ENCODE results near the gene EXOC6B.
"Not testable (repeated sequence)": the region's sequence is repeated elsewhere in the genome, so short reads cannot be mapped to it uniquely, and the experiment has no call there.

Gene EXOC6B

DNA sequence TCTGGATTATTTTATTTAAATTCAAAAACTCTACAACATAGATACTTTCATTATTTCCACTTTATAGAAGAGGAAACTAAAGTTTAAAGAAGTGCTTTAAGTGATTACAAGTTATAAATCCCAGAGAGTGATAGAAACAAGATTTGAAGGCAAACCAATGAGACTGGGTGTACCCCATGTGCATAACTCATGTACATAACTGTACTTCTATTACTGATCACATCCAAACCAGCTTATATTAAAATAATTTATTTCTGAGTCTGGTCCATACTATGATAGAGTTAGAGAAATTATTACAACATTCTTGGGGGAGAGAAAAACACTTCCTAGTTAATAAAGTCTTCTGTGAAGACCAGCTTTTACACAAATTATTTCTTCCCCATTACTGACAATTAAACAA lies 221.4 kb downstream of the EXOC6B start:
- DNase-seq (ENCODE audit: low spot score), result no peak

DNA sequence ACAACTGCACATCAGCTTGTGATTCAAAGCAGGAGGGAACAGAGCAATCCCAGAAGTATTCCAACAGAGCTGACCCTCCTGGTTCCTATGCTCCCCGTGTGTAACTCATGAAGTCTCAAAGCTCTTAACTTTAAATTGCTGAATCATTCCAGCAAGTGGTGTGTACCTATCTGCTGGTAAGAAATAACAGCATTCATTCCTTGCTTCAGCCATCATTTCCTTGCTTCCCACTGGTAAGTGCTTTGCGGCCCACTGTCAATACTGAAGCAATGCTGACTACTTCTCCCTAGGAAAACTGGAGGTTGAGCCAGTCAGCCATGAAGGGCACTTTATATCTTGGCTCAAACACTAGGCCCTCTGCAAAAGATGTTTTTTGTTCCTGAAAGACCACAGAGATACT lies 222.4 kb downstream of the EXOC6B start:
- no peak for DNase-seq (ENCODE audit: low spot score)

DNA sequence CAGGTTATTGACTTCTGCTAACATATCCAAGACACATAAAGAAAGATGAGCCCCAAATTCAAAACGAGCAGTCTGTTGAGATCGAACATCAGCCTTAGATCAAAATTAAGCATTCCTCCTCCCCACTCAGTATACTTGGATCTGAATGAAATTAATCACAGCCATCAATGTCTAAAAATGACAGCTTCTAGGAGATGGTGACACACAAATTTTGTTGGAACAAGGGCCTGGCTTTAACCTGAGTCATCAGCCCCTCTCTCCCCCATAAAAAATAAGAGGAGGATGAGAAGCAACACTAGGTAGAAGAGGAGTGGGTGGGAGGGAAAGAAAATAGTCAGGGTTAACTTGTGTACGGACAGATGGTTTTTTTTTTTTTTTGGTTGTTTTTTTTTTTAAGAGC lies 223.1 kb downstream of the EXOC6B start:
- no peak for DNase-seq (ENCODE audit: low spot score)

DNA sequence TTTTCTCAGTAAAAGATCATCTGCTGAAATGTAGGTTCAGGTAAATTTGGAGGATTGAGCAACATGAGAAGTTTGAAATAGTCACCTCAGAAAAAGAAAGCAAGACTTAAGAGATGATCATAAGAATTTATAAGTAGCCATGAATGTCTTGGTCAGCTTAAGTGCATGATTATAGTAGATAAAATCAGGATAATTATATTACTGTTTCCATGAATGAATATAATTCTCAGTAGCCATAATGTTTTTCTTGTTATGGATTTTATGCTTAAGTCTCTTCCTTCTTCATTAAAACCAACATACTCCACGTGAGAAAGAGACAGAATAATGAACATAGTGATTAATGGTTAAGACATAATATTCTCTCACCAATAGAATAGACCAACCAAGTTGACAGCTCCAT lies 223.7 kb downstream of the EXOC6B start:
- DNase-seq (ENCODE audit: low spot score), result no peak

- DNase-seq (ENCODE audit: low spot score), result not testable (repeated sequence)
Observed at GRCh38 chr2:72583836-72584235, 242.0 kb downstream of the EXOC6B start.

GRCh38 chr2:72583376-72583775 lies 242.5 kb downstream of the EXOC6B start:
- no peak for DNase-seq (ENCODE audit: low spot score)

DNA sequence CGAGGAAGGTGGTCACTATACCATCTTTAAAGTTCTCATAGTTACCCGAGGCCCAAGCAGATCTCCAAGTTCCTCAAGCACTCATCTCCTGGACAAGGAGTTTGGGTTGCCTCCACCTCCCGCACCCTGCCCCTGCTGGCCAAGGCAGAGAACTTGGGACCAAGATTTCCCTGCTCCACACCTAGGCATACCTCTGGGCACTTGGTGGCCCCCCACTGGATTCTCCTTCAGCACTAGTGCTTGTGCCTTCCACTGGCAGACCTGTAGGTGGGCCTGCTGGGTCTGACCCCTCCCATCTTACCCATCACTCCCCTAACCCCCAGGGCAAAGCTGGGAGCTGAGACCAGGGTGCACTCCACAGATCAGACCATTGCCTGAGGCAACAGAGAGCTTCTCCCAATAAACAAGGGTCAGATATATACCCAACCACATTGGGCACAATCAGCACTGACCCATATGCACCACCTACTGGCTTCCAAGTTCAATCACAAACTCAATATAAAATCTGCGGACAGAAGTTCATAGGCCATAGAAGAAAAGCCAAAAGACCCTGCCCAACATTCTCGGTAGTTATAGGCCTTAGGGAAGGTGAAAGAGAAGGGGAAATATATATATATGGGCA lies 244.2 kb downstream of the EXOC6B start:
- no peak for DNase-seq (ENCODE audit: low spot score)

DNA sequence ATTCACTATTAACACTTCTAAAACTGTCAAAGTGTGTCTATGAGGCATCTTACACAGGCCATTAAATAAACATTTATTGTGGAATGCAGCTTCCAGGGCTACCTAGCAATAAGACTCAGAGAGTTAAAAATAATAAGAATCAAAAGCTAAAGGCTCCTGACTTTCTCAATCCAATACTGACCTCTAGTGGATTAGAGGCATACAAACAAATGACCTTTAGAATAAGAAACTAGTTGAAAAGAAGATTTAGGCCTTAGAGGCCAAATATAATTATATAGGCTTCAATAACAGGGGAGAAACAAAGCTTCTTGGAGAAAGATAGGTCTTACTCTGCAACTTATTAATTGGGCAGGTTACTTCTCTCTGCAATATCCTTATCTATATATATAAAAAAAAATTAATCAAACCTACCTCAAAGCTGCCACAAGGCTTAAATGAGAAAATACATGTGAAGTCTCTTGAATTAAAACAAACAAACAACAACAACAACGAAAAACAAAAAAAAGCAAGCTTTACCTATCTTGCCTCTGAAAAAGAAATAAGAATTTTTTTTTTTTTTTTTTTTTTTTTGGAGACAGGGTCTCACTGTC lies 246.1 kb downstream of the EXOC6B start:
- peak; percentile 50 for DNase-seq (ENCODE audit: low spot score)

GRCh38 chr2:72576861-72577260 lies 249.0 kb downstream of the EXOC6B start:
- no peak for DNase-seq (ENCODE audit: low spot score)

- no peak for DNase-seq (ENCODE audit: low spot score)
Observed at GRCh38 chr2:72576459-72576858, 249.4 kb downstream of the EXOC6B start.

DNA sequence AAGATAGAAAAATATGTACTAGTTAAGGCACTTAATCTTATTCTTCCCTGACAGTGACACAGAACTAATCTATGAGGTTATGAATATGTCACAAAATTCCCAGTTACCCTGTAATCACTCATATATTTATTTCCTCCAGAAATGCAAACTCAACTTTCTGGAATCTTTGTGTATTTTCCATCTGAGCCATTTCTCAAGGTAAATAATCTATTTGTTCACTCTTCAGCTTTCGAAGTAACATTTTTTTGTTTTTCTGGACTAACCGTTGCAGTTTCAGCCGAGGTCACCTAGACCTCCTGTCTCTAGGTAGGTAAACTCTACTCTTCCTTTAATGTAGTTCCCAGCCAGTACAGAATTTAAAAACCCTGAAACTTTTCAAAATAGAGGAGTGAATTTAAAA lies 250.9 kb downstream of the EXOC6B start:
- no peak for DNase-seq (ENCODE audit: low spot score)

DNA sequence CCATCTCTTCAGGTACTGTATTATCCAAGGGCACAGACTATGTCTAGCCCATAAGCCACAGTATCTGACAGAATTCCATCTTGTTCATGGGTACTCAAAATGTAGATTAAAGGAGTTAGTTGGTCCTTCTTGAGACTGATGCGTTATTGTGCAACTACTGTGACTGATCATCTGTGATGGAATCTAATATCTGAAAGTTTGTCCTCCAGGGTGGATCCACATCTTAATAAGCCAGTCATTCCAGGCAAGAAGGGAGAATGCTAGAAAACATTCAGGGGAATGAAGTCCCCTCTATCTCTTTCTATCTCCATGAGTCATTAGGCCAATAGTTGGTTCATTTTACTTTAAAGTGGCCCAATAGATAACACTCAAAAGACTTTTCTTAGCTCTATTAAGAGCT lies 252.6 kb downstream of the EXOC6B start:
- no peak for DNase-seq (ENCODE audit: low spot score)

- DNase-seq (ENCODE audit: low spot score), result no peak
Observed at GRCh38 chr2:72572501-72572900, 253.3 kb downstream of the EXOC6B start.

- no peak for DNase-seq (ENCODE audit: low spot score)
Observed at GRCh38 chr2:72570413-72570812, 255.4 kb downstream of the EXOC6B start.

GRCh38 chr2:72562451-72563153 lies 263.2 kb downstream of the EXOC6B start:
- DNase-seq (ENCODE audit: low spot score), result no peak

GRCh38 chr2:72561621-72562318 lies 264.1 kb downstream of the EXOC6B start:
- DNase-seq (ENCODE audit: low spot score), result no peak

DNA sequence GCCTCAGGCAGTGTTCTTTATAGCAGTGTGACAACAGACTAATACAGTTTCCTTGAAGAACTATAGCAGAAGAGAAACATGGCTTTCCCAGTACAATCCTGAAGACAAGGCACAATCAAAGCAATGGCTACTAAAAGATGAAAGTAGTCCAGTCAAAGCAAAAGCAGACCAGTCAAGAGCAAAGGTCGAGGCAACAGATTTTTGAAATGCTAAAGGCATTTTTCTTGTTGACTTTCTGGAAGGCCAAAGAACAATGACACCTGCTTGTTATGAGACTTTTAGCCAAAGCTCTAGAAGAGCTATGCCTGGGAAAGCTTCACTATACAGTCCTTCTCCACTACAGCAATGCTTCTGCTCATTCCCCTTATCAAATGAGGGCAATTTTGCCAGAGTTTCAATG lies 269.9 kb downstream of the EXOC6B start:
- DNase-seq (ENCODE audit: low spot score), result no peak

GRCh38 chr2:72555363-72555762 lies 270.5 kb downstream of the EXOC6B start:
- not testable (repeated sequence) for DNase-seq (ENCODE audit: low spot score)

- not testable (repeated sequence) for DNase-seq (ENCODE audit: low spot score)
Observed at GRCh38 chr2:72554910-72555309, 270.9 kb downstream of the EXOC6B start.

DNA sequence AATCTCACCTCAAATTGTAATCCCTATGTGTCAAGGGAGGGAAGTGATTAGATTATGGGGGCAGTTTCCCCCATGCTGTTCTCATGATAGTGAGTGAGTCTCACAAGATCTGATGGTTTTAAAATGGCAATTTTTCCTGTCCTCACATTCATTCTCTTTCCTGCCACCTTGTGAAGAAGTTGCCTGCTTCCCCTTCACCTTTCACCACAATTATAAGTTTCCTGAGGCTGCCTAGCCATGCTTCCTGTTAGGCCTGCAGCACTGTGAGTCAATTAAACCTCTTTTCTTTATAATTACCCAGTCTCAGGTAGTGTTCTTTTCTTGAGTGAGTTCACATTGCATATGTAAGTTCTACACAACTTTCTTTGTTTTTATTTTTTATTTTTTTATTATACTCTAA lies 271.5 kb downstream of the EXOC6B start:
- no peak for DNase-seq (ENCODE audit: low spot score)

- no peak for DNase-seq (ENCODE audit: low spot score)
Observed at GRCh38 chr2:72548081-72548764, 277.6 kb downstream of the EXOC6B start.

GRCh38 chr2:72545790-72546189 lies 280.0 kb downstream of the EXOC6B start:
- DNase-seq (ENCODE audit: low spot score), result no peak
